Left ventricle myocardium inferior (tissue), 1 donor: Measurements from ENCODE around the gene TYMP. TPM values are rescaled to one million over a fixed set of nuclear protein-coding genes. Genes with fewer than 3 reads are reported as not detected.

Experiments
- DNase-seq: peaks from one replicate; pipeline ENCODE4 v3.0.0-alpha.2; 2020
- H3K27ac ChIP-seq: fragments of 200-600 bp; replicated peaks from 2 replicates; pipeline ENCODE4 v1.8.0; 2021
- H3K27me3 ChIP-seq: fragments of 200-600 bp; 2 replicates; pipeline ENCODE4 v1.8.0; 2021; ENCODE audit warnings: low read depth
- H3K36me3 ChIP-seq: fragments of 200-600 bp; 2 replicates; pipeline ENCODE4 v1.8.0; 2021
- H3K4me1 ChIP-seq: fragments of 200-600 bp; 2 replicates; pipeline ENCODE4 v1.8.0; 2021
- H3K4me3 ChIP-seq: fragments of 200-600 bp; 2 replicates; pipeline ENCODE4 v1.8.0; 2021; ENCODE audit warnings: mild to moderate bottlenecking, moderate library complexity
- H3K9me3 ChIP-seq: fragments of 200-600 bp; replicated peaks from 2 replicates; pipeline ENCODE4 v1.8.0; 2021
- CTCF ChIP-seq: fragments of 200-600 bp; IDR thresholded peaks from 2 replicates; pipeline ENCODE4 v1.8.0; 2021; ENCODE audit warnings: antibody characterized with exemption, mild to moderate bottlenecking, borderline replicate concordance
- intact Hi-C: fragments of 100-400 bp; cut with micrococcal nuclease; formaldehyde crosslinking; loops from one replicate; pipeline ENCODE4 v1.11.0; 2022
- total RNA-seq: library from RNA; stranded (reverse); fragmentation: NEBNext Ultra II Directional; extraction: Animal tissue kit (Norgen Biotek cat#: 25700); gene quantifications from one replicate; pipeline ENCODE4 v1.2.1, GENCODE V29; 2021
- donor health status: DM: no; HTN: yes; CAD: no; lungs with severe emphysema.

The TYMP gene
- total RNA-seq, 1 donor from 2014 or later, result 11.6 TPM

- no peak for DNase-seq
- Histone ChIP-seq H3K27me3 (peaks cover 41% of the 10 kb centered on the region), H3K27ac (no peak overlapping the region), H3K9me3 (no peaks in the 10 kb centered on the region), H3K36me3 (no peaks in the 10 kb centered on the region), H3K4me3 (no peak overlapping the region), H3K4me1 (peaks cover 44% of the 10 kb centered on the region)
- TF ChIP-seq CTCF, result no peak
- intact Hi-C loops, result no loop called here
These were observed 52.9 kb downstream of the TYMP start for GRCh38 chr22:50476868-50477267.

Other genes with a start within 250 kb of the TYMP start
- gene PLXNB2, start 222.4 kb downstream of the TYMP start, total RNA-seq, result 50.2 TPM
- 1.2 TPM for gene DENND6B, start 203.0 kb downstream of the TYMP start, total RNA-seq
- 38.6 TPM for gene PPP6R2, start 186.7 kb downstream of the TYMP start, total RNA-seq
- 55.8 TPM for gene SBF1, start 55.0 kb downstream of the TYMP start, total RNA-seq
- not detected for gene ADM2, start 48.5 kb downstream of the TYMP start, total RNA-seq
- not detected for gene MIOX, start 43.2 kb downstream of the TYMP start, total RNA-seq
- gene LMF2, start 22.3 kb downstream of the TYMP start, total RNA-seq, result 23.4 TPM
- 27.7 TPM for gene NCAPH2, start 21.8 kb downstream of the TYMP start, total RNA-seq
- gene SCO2, start 4.4 kb downstream of the TYMP start, total RNA-seq, result not detected
- not detected for gene KLHDC7B, start 15.9 kb upstream of the TYMP start, total RNA-seq
- gene SYCE3, start 32.9 kb upstream of the TYMP start, total RNA-seq, result not detected
- gene CPT1B, start 48.4 kb upstream of the TYMP start, total RNA-seq, result 394 TPM
- 36.0 TPM for gene CHKB, start 52.8 kb upstream of the TYMP start, total RNA-seq
- 0.33 TPM for gene MAPK8IP2, start 70.8 kb upstream of the TYMP start, total RNA-seq
- gene ARSA, start 98.1 kb upstream of the TYMP start, total RNA-seq, result 23.5 TPM
- gene SHANK3, start 142.8 kb upstream of the TYMP start, total RNA-seq, result 23.1 TPM
- gene ACR, start 208.2 kb upstream of the TYMP start, total RNA-seq, result 0.30 TPM